Measurements from ENCODE around the gene KCNQ4. TPM values are rescaled to one million over a fixed set of nuclear protein-coding genes. Genes with fewer than 3 reads are reported as not detected.

KCNQ4 gene
- 1 to 10 TPM in 4 of 5 donors, under 1 TPM in 1; 0.80 to 2.2 (median 1.4) TPM for polyA plus RNA-seq (ENCODE audit: insufficient read depth in 1 of 5, insufficient read length in 5 of 5, low replicate concordance in 1 of 5)
- long read RNA-seq, donor 1, full-length matches to known transcripts = 1 of 1 reads
- long read RNA-seq, donor 1, partial matches to known transcripts = 0 of 1 reads
- long read RNA-seq, donor 1, other reads (novel, unspliced or antisense) = 0 of 1 reads
- long read RNA-seq, donor 2 = 0 reads
- long read RNA-seq, donor 3 = 0 reads
- long read RNA-seq, donor 4 = 0 reads
- long read RNA-seq, donor 5 = 0 reads
- long read RNA-seq, donor 6, full-length matches to known transcripts = 1 of 1 reads
- long read RNA-seq, donor 6, partial matches to known transcripts = 0 of 1 reads
- long read RNA-seq, donor 6, other reads (novel, unspliced or antisense) = 0 of 1 reads
- long read RNA-seq, donor 7 = 0 reads
- long read RNA-seq, donor 8 = 0 reads

DNA sequence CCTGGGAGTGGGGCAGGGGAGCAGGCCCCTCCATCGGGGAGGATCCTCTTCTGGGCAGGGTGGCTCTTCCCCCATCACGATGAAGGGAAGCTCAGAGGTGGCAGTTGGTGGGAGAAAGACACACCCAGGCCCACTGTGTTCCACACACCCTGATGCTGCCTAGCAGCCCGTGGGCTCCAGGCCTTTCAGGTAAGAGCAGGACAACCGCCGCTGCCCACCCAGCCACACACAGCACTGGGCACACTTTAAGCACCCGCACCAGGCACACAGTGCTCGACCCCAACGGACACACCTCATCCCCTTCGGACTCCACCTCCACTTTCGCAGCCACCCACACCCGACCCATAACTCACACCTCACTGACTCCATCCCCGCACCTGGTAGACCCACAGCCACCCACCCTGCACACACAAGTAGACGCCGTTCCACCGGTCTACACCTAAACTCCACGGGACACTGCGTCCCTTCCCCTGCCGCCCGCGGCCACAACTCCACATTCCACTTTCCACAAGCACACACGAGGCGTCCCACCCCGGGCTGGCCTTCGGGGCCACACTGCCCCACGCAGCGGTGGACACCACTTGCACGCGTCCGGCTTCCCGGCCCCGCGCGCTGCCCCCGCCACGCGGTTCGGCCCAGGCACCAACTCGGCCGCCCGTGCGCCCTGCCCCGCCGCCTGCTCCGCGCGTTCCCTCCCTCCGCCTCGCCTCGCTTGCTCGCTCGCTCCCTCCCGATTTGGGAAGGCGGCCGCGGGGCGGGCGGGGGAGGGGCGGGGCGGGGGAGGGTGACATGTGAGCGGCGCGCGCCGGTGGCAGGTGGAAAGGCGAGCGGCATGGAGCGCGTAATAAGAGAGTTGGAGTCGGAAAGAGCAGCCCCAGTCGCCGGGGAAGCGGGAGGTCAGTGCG, at the start of gene KCNQ4:
KCNQ4 (plus strand) TSS at position 787 of the 905 bp plus-strand sequence. CDS start 307 bp downstream, outside the sequence.
- no peak for DNase-seq

- no peak for DNase-seq
These were observed 48.5 kb upstream of the KCNQ4 start for GRCh38 chr1:40734882-40735628.

GRCh38 chr1:40736085-40736531, 47.5 kb upstream of the KCNQ4 start:
- no peak for DNase-seq

DNA sequence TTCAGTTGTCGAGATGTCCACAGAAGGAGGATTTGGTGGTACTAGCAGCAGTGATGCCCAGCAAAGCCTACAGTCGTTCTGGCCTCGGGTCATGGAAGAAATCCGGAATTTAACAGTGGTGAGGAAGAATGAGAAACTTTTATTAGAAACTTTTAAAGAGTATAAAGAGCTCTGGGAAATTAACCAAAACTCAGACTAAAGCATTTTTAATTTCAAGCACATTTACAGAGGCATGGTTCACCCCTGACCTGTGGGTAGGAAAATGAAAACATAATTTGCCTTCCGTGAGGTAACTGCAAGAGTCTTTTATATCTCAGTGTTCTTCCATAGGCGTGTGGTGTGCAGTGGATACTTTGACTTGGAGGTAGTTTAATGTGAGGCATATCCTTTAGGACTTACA, 44.8 kb upstream of the KCNQ4 start:
- DNase-seq = no peak

DNA sequence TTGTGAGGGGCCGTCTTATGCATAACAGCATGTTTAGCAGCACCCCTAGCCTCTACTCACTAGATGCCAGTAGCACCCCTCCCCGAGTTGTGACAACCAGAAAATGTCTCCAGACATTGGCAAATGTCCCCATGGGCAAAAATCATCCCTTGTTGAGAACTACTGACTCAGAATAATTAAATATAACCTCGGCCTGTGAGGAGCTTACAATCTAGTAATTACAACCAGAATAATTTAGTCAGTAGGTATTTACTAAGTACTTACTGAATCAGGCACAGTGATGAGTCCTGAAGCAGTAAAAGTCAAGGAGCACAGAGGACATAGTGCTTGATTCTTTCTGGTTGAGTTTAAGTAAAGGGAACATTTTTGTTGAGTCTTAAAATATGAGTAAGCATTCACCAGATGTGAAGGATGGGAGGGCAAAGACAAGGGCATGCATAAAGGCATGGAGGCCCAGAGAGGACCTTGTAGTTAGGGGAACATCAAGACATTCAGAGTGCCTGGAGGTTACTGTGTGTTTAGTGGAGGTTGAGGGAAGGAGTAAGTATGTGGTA, 44.1 kb upstream of the KCNQ4 start:
- no peak for DNase-seq

- no peak for DNase-seq
These were observed 43.3 kb upstream of the KCNQ4 start for GRCh38 chr1:40740039-40740996.

DNA sequence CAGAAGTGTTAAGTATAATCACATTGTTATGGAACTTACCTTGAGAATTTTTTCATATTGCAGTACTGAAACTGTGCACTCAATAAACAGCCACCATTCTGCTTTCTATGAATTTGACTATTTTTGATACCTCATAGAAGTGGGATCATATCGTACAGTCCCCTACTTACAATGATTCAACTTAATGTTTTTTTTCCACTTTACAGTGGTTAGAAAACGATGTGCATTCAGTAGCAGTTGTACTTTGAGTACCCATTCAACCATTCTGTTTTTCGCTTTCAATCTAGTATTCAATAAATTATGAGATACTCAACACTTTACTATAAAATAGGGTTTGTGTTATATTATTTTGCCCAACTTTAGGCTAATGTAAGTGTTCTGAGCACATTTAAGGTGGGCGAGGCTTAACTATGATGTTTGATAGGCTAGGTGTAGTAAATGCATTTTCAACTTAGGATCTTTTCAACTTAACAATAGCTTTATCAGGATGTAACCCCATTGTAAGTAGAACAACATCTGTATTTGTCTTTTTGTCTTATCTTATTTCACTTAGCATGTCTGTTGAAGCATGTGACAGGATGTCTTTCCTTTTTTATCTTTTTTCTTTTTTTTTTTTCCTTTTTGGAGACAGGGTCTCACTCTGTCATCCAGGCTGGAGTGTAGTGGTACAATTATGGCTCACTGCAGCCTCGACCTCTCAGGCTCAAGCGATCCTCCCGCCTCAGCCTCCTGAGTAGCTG, 42.4 kb upstream of the KCNQ4 start:
- no peak for DNase-seq

DNA sequence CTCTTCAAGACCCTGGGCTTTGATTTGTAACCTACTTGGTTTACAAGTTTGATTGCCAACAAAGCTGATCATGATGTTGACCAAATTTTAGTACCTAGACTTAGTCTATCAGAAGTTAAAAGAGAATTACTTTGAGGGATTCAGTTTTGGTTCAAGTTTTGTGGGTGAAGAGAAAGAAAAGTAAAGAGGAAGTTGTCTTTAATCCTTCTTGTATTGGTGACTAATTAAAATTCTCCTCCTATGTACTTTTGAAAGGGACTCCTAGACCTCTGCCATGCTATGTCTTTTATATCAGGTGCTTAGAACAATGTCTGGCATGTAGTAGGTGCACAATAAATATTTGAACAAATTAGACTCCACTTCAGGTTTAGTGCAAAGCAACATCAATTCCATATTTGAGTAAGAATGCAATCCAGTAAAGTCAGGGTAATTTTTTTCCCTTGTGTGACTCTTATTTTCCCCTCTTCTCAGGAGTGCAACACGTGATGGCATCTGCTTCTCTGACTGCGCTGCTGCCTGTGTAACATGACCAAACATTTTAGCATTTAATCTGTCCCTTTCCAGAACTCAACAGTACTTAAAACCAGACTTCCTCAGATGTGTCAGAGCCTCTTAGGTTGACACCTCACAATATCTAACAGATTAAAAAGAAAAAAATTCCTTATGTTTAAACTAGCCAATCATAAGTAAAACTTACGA, 41.1 kb upstream of the KCNQ4 start:
- DNase-seq = no peak

DNA sequence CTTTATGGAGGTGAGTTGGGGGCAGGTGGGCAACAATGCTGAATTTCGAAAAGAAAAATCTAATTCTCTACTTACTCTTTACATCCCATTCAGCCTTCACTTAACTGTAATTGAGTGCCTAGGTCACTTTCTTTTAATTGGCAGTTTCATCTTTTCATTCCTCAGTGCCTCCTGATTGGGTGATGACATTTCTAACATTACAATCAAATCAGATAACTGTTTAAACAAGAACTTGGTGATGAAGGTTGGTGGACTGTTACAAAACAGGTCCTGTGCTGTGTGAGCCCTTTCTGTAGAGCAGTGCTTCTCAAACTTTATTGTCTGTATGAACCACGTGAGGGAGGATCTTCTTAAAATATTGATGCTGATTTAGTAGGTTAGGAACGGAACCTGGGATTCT, 40.1 kb upstream of the KCNQ4 start:
- DNase-seq = no peak

DNA sequence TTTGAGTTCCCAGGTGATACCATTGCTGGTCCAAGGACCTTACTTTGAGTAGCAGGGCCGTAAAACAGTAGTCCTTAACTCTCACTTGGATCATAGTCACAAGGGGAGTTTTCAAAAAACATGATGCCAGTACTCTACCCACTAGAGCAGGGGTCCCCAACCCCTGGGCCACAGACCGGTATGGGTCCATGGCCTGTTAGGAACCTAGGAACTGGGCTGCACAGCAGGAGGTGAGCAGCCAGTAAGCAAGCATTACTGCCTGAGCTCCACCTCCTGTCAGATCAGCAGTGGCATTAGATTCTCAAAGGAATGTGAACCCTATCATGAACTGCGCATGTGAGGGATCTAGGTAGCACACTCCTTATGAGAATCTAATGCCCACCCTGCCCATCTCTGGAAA, 39.7 kb upstream of the KCNQ4 start:
- DNase-seq = no peak

GRCh38 chr1:40745176-40745575, 38.4 kb upstream of the KCNQ4 start:
- DNase-seq = no peak

GRCh38 chr1:40746344-40747090, 37.1 kb upstream of the KCNQ4 start:
- no peak for DNase-seq

- no peak for DNase-seq
These were observed 34.5 kb upstream of the KCNQ4 start for GRCh38 chr1:40748841-40749718.

DNA sequence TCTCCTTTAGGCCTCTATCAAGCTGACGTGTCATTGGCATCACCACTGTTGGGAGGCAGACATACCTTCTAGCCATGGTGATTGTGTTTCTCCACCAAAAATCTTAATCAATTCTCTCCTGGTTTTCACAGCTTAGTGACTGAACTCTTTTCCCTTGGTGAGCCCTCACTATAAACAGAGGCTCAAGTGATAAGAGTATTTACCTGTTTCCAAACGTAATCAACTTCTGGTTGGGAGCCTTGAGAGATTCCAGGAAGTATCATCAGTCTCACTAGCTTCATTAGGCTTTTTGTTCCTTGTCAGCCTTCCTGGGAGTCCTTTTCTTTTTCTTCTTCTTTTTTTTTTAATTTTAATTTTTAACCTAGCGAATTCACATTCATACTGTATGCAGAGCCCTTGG, 33.8 kb upstream of the KCNQ4 start:
- DNase-seq = no peak

DNA sequence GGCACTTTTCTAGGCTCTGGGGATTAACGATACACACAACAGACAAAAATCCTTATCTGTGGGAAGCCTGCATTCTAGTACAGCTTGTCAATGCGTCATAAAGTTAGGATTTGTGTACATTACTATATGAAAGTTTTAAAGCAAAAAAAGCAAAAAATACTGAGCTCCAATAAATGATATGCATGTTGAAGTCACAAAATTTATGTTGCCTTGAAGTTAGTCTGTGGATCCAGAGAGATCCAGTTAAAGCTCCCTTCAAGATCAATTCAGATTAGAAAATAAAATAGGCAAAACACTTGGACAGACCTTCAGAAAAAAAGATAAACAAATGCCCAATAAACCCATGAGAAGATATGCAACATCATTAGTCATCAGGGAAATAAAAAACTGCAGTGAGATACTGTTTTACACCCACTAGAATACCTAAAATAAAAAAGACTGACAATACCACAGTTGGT, 33.1 kb upstream of the KCNQ4 start:
- DNase-seq = no peak

- no peak for DNase-seq
These were observed 31.8 kb upstream of the KCNQ4 start for GRCh38 chr1:40751802-40752201.

Measured in right lung (tissue), 10 donors.